Measurements from ENCODE around the gene RNF26.

- no peak for TF ChIP-seq CTCF (conservative IDR thresholded peaks at IDR 0.05 in 1 of 2, IDR thresholded peaks at IDR 0.05 in 1 of 2; ENCODE audit: low read depth in 1 of 2, low read length in 2 of 2)
- no peak for TF ChIP-seq EZH2 (IDR thresholded peaks at IDR 0.05; ENCODE audit: low read length, missing control alignments)
Measured at GRCh38 chr11:119342362-119343130, 8.2 kb downstream of the RNF26 start.

All from fibroblast of lung (primary cell).